ENCODE data around the gene SRSF8. TPM values are rescaled to one million over a fixed set of nuclear protein-coding genes. Genes with fewer than 3 reads are reported as not detected.
A peak's percentile ranks its signal among the peaks of the same experiment; 100 is the strongest.

The SRSF8 gene
- total and polyA plus RNA-seq, 9 of the 15 experiments (the other 6 are each of a cell fraction or from before 2014, with no cell fraction given), result 18.0 to 53.4 (median 27.9) TPM

DNA sequence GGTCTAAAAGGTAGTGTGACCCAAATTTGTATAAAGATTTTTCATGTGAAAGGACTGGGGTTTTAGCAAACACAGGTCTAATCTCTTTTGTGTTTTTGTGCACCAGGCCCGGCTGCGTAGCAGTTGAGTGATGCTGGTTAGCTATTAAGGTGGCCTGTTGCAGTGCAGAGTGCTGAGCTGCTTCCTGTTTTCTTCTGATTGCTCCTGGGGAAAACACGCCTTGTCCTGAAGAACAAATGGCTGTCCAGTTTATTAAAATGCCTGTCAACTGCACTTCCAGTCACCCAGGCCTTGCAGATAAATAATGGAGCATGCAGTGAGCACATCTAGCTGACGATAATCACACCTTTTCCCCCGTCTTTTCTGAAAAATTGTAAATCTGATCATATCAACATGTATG, 1.8 kb downstream of the SRSF8 start (continued):
- TF ChIP-seq, protein P1, sequence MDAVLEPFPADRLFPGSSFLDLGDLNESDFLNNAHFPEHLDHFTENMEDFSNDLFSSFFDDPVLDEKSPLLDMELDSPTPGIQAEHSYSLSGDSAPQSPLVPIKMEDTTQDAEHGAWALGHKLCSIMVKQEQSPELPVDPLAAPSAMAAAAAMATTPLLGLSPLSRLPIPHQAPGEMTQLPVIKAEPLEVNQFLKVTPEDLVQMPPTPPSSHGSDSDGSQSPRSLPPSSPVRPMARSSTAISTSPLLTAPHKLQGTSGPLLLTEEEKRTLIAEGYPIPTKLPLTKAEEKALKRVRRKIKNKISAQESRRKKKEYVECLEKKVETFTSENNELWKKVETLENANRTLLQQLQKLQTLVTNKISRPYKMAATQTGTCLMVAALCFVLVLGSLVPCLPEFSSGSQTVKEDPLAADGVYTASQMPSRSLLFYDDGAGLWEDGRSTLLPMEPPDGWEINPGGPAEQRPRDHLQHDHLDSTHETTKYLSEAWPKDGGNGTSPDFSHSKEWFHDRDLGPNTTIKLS (IDR thresholded peaks at IDR 0.05; ENCODE audit: borderline replicate concordance, low read depth), result peak; percentile 74; the same call in 1 of the 2 replicates
- TF ChIP-seq XRCC3 (IDR thresholded peaks at IDR 0.05) (no peak), MXI1 (IDR thresholded peaks at IDR 0.05; ENCODE audit: low read depth, low read length) (0 out of 2 replicates have a peak, but pooled peaks have one; percentile 74), TRIM28 (IDR thresholded peaks at IDR 0.05) (no peak), YY1 (IDR thresholded peaks at IDR 0.05; ENCODE audit: borderline replicate concordance in 1 of 3, control insufficient read depth in 1 of 3, extremely low read depth in 1 of 3, insufficient read depth in 3 of 3, insufficient read length in 1 of 3, insufficient replicate concordance in 2 of 3, low read depth in 1 of 3, low read length in 2 of 3) (peak in 2 of 3 experiments; percentile 10 to 63), ZNF124 (CRISPR knock-in tag; IDR thresholded peaks at IDR 0.05) (no peak), LEF1 (IDR thresholded peaks at IDR 0.05) (no peak), MYBL2 (IDR thresholded peaks at IDR 0.05; ENCODE audit: low read depth) (0 out of 2 replicates have a peak, but pooled peaks have one; percentile 30), MYBL2 (CRISPR knock-in tag; IDR thresholded peaks at IDR 0.05; ENCODE audit: borderline replicate concordance) (no peak), ZNF197 (CRISPR knock-in tag; IDR thresholded peaks at IDR 0.05; ENCODE audit: low read depth) (no peak), SIN3A (IDR thresholded peaks at IDR 0.05; ENCODE audit: borderline replicate concordance in 2 of 2, control insufficient read depth in 1 of 2, low read depth in 2 of 2, low read length in 2 of 2) (peak in 1 of 2 experiments; percentile 69; a peak in 1 of 4 replicates), SP1 (CRISPR knock-in tag; IDR thresholded peaks at IDR 0.05) (0 out of 2 replicates have a peak, but pooled peaks have one; percentile 26), HDAC6 (IDR thresholded peaks at IDR 0.05; ENCODE audit: low read depth, low read length) (no peak), ILF3 (IDR thresholded peaks at IDR 0.05; ENCODE audit: borderline replicate concordance) (no peak), ELF1 (tag; IDR thresholded peaks at IDR 0.05) (peak; percentile 94)
- TF ChIP-seq, protein P2, sequence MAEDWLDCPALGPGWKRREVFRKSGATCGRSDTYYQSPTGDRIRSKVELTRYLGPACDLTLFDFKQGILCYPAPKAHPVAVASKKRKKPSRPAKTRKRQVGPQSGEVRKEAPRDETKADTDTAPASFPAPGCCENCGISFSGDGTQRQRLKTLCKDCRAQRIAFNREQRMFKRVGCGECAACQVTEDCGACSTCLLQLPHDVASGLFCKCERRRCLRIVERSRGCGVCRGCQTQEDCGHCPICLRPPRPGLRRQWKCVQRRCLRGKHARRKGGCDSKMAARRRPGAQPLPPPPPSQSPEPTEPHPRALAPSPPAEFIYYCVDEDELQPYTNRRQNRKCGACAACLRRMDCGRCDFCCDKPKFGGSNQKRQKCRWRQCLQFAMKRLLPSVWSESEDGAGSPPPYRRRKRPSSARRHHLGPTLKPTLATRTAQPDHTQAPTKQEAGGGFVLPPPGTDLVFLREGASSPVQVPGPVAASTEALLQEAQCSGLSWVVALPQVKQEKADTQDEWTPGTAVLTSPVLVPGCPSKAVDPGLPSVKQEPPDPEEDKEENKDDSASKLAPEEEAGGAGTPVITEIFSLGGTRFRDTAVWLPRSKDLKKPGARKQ (CRISPR knock-in tag; IDR thresholded peaks at IDR 0.05), result no peak
